Neural crest cell (in vitro differentiated cells): ENCODE data around the gene PKD1. TPM values are rescaled to one million over a fixed set of nuclear protein-coding genes. Genes with fewer than 3 reads are reported as not detected.

Experiments
- DNase-seq: peaks from one replicate; pipeline ENCODE4 v3.0.0; 2021; ENCODE audit warnings: low read depth, mixed read lengths, low spot score
- H3K27ac Mint-ChIP-seq: one replicate; pipeline ENCODE4 v1.8.0; 2021; ENCODE audit warnings: mild to moderate bottlenecking, mixed read lengths; ENCODE audit not compliant: unreplicated experiment
- H3K27me3 Mint-ChIP-seq: 2 replicates; pipeline ENCODE4 v1.8.0; 2021; ENCODE audit warnings: low read depth, mild to moderate bottlenecking, mixed read lengths
- H3K36me3 Mint-ChIP-seq: 2 replicates; pipeline ENCODE4 v1.8.0; 2021; ENCODE audit warnings: low read depth, mild to moderate bottlenecking, mixed read lengths
- H3K4me1 Mint-ChIP-seq: 2 replicates; pipeline ENCODE4 v1.8.0; 2021; ENCODE audit warnings: mixed read lengths
- H3K4me3 Mint-ChIP-seq: one replicate; pipeline ENCODE4 v1.8.0; 2021; ENCODE audit warnings: mild to moderate bottlenecking, mixed read lengths
- H3K9me3 Mint-ChIP-seq: 2 replicates; pipeline ENCODE4 v1.8.0; 2021; ENCODE audit warnings: mixed read lengths
- CTCF ChIP-seq: fragments of 200-600 bp; sonication (generic); conservative IDR thresholded peaks from 2 replicates; pipeline ENCODE4 v1.5.0; 2021; ENCODE audit warnings: antibody characterized with exemption, mild to moderate bottlenecking
- total RNA-seq: library from RNA; stranded (reverse); gene quantifications from 2 replicates; pipeline ENCODE4 v1.2.1, GENCODE V29; 2021

The PKD1 gene
- total RNA-seq, 1 donor from 2014 or later = 115 TPM

- Mint-ChIP-seq H3K27me3 (peaks cover 3% of the 10 kb centered on the region), H3K36me3 (peaks cover 9% of the 10 kb centered on the region), H3K27ac (no peak overlapping the region), H3K4me1 (peaks cover 44% of the 10 kb centered on the region), H3K9me3 (no peaks in the 10 kb centered on the region), H3K4me3 (peak overlapping the region; percentile 92)
- TF ChIP-seq CTCF = no peak
- DNase-seq = no peak
Observed at GRCh38 chr16:2157480-2158261, 22.0 kb upstream of the PKD1 start.

GRCh38 chr16:2156849-2157224, 21.1 kb upstream of the PKD1 start:
- Mint-ChIP-seq H3K4me3 (peak overlapping the region; percentile 92), H3K9me3 (no peaks in the 10 kb centered on the region), H3K27me3 (peaks cover 3% of the 10 kb centered on the region), H3K36me3 (peaks cover 9% of the 10 kb centered on the region), H3K27ac (peak overlapping the region; percentile 92), H3K4me1 (peaks cover 45% of the 10 kb centered on the region)
- no peak for TF ChIP-seq CTCF
- no peak for DNase-seq

- Mint-ChIP-seq H3K4me1 (peaks cover 51% of the 10 kb centered on the region), H3K36me3 (peaks cover 11% of the 10 kb centered on the region), H3K27ac (peak overlapping the region; percentile 87), H3K27me3 (peaks cover 3% of the 10 kb centered on the region), H3K4me3 (peak overlapping the region; percentile 92), H3K9me3 (no peaks in the 10 kb centered on the region)
- no peak for TF ChIP-seq CTCF
- no peak for DNase-seq
Observed at GRCh38 chr16:2155977-2156848, 20.5 kb upstream of the PKD1 start.

- H3K27ac Mint-ChIP-seq = peak within 1 kb of the TSS; percentile 87
- peak within 1 kb of the TSS; percentile 93 for H3K4me3 Mint-ChIP-seq
- peak; percentile 98 for DNase-seq
- H3K27me3 Mint-ChIP-seq = peaks cover 3% of the 10 kb centered on the region
- peaks cover 14% of the 10 kb centered on the region for H3K36me3 Mint-ChIP-seq
- no peaks in the 10 kb centered on the region for H3K9me3 Mint-ChIP-seq
- H3K4me1 Mint-ChIP-seq = peaks cover 55% of the 10 kb centered on the region
- no peak for TF ChIP-seq CTCF
Observed at GRCh38 chr16:2155091-2155950, 19.6 kb upstream of the PKD1 start, which contains the start of gene TRAF7. TRAF7 (plus strand) TSS chr16:2155782; CDS start chr16:2163921, 8,139 bp downstream.

DNA sequence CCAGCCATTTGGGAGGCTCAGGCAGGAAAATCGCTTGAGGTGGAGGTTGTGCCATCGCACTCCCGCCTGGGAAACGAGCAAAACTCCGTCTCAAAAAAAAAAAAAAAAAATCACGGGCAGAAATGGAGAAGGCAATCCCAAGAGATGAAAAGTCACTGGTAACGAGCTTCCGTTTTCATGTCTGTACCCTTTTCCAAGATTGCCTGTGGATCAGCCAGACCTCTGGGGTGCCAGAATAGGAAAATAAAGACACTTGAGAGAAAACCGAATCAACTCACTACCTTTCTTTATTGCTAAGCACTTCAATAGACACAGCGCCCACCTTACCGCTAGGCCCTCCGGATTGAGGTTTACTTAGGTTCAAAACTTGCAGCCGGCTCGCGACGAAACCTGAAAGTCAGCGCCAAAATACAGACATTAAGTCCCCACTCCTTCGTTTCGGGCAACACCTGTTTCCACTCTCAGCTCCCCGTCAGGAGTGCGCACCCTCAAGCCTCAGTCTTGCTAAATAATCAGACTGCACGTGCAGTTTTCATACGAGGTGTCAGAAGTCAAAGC, 18.9 kb upstream of the PKD1 start:
- peaks cover 7% of the 10 kb centered on the region for H3K27me3 Mint-ChIP-seq
- H3K4me1 Mint-ChIP-seq = peaks cover 61% of the 10 kb centered on the region
- H3K4me3 Mint-ChIP-seq = peak overlapping the region; percentile 93
- no peak for DNase-seq
- peaks cover 14% of the 10 kb centered on the region for H3K36me3 Mint-ChIP-seq
- TF ChIP-seq CTCF = no peak
- peak overlapping the region; percentile 32 for H3K27ac Mint-ChIP-seq
- H3K9me3 Mint-ChIP-seq = no peaks in the 10 kb centered on the region
